Thymus (tissue), 11 donors: ENCODE measurements around the gene MAP4. TPM values are rescaled to one million over a fixed set of nuclear protein-coding genes. Genes with fewer than 3 reads are reported as not detected.

Experiments
- DNase-seq, 9 donors: peaks; one replicate each; pipeline ENCODE4 v3.0.0-alpha.2; 2013; ENCODE audit warnings: low spot score in 9 of 9, low read depth in 6 of 9, missing footprints in 1 of 9
- H3K27ac ChIP-seq, 2 donors: one replicate each; pipeline ENCODE4 v1.5.1; 2013; ENCODE audit warnings: control low read depth in 1 of 2, low read depth in 1 of 2, low read length in 1 of 2, mild to moderate bottlenecking in 1 of 2, moderate library complexity in 1 of 2
- H3K27me3 ChIP-seq, 2 donors: one replicate each; pipeline ENCODE4 v1.5.1; 2013; ENCODE audit warnings: low read length in 1 of 2; ENCODE audit not compliant: control insufficient read depth in 2 of 2, insufficient read depth in 1 of 2
- H3K36me3 ChIP-seq, 2 donors: one replicate each; pipeline ENCODE4 v1.5.1; 2013; ENCODE audit warnings: low read length in 1 of 2, mild to moderate bottlenecking in 1 of 2, moderate library complexity in 1 of 2; ENCODE audit not compliant: control insufficient read depth in 2 of 2, insufficient read depth in 2 of 2
- H3K4me1 ChIP-seq, 2 donors: one replicate each; pipeline ENCODE4 v1.5.1; 2013; ENCODE audit warnings: low read length in 2 of 2; ENCODE audit not compliant: control insufficient read depth in 2 of 2, insufficient read depth in 2 of 2
- H3K4me3 ChIP-seq, 2 donors: one replicate each; pipeline ENCODE4 v1.5.1; 2013; ENCODE audit warnings: low read length in 2 of 2, control low read depth in 1 of 2, mild to moderate bottlenecking in 1 of 2
- H3K9me3 ChIP-seq, 2 donors: one replicate each; pipeline ENCODE4 v1.5.1; 2013; ENCODE audit warnings: low read length in 1 of 2, mild to moderate bottlenecking in 1 of 2; ENCODE audit not compliant: control insufficient read depth in 2 of 2, insufficient read depth in 1 of 2
- WGBS: extraction: QIAGEN DNeasy Blood & Tissue Kit; methylation state at CpG from one replicate; pipeline ENCODE4 v1.1.7; 2013; 5-methylcytosine and 5-hydroxymethylcytosine counted together
- polyA plus RNA-seq: library from polyadenylated mRNA; stranded (reverse); fragments of 200-250 nt; gene quantifications from one replicate; pipeline ENCODE4 v1.2.3, GENCODE V29; 2013
- total RNA-seq: library from RNA; stranded (reverse); fragments of 120-200 nt; gene quantifications from one replicate; pipeline ENCODE4 v1.2.4, GENCODE V29; 2013
- donor health status: healthy.

The MAP4 gene
- total and polyA plus RNA-seq, 2 donors = 22.3 to 49.8 TPM

DNA sequence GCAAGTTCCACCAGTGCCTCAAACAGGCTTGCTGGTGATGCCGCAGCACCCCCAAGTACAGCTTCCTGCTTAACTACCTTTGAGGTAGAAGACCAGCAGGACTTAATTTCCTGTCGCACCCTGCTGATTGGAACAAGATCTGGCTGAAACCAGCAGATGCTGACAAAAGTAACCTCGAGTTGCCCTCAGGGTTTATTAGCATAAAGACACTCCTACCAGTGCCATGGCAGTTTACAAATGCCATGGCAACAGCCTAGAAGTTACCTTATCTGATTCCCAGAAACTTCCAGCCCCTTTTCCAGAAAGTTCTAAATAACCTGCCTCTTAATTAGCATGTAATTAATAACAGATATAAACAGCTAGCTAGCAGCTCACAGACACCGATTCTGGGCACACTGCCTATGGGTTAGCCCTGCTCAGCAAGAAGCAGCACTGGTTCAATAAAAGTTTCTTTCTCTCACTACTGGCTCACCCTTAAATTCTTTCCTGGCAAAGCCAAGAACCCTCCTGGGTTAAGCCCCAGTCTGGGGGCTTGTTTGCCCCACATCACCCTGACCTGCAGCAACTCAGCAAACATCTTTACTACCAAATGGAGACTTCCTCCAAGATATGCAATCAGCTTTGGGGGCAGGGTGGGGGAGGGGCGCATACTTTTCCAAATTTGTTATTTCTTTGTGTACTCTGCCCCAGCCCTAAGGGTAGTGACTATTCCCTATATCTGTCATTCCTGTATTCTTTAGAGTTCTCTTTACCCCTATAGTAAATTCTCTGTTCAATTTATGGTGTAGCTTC, 54.2 kb downstream of the MAP4 start:
- H3K4me1 ChIP-seq = peaks cover 9% of the 10 kb centered on the region in 2 donors
- 60% methylated on average over 5 of the region's 5 CpGs for WGBS
- no peaks in the 10 kb centered on the region for H3K9me3 ChIP-seq
- H3K27me3 ChIP-seq = no peaks in the 10 kb centered on the region
- H3K27ac ChIP-seq = no peak overlapping the region
- H3K36me3 ChIP-seq = no peaks in the 10 kb centered on the region
- H3K4me3 ChIP-seq = no peak overlapping the region
- DNase-seq = peak in 6 of 9 donors; percentile 7 to 51 (median 18)

DNA sequence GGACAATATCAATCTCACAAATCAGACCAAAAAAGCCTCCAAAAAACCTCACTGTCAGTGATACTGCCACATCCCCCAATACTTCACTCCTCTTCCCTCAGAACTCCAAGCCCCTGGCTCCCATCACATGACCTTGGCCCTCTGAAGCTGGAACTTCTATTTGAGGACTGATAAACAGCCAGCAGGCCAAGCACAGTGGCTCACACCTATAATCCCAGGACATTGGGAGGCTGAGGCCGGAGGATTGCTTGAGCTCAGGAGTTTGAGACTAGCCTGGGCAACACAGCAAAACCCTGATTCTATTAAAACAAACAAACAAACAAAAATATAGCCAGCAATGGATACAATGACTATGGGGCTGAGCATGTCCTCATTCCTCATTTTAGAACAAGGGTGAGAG, 55.2 kb downstream of the MAP4 start:
- no peak for DNase-seq
- peaks cover 9% of the 10 kb centered on the region in 2 donors for H3K4me1 ChIP-seq
- no peak overlapping the region for H3K4me3 ChIP-seq
- H3K9me3 ChIP-seq = no peaks in the 10 kb centered on the region
- no peaks in the 10 kb centered on the region for H3K27me3 ChIP-seq
- H3K27ac ChIP-seq = no peak overlapping the region
- no peaks in the 10 kb centered on the region for H3K36me3 ChIP-seq
- 97% methylated on average over 1 of the region's 1 CpG for WGBS

DNA sequence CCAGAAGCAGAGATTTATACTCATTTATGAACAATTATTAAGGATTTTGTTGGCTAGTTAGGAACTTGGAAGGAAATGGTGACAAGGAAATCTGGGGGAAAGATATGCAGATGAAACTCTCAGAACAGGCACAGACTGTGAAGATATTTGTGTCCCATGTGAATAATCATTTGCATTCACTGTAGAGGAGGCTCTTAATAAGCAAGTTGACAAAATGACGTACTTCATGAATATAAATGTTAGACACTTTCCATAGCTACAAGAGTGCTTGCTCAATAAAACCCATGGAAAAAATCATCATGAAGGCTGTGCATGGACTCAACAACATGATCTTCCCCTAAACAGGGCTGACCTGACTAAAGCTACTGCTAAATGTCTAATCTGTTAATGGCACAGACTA, 59.7 kb downstream of the MAP4 start:
- H3K4me3 ChIP-seq = no peak overlapping the region
- H3K27ac ChIP-seq = no peak overlapping the region
- peaks cover 1% of the 10 kb centered on the region in 2 donors for H3K4me1 ChIP-seq
- no peaks in the 10 kb centered on the region for H3K36me3 ChIP-seq
- 100% methylated on average over 1 of the region's 1 CpG for WGBS
- no peaks in the 10 kb centered on the region for H3K9me3 ChIP-seq
- no peak for DNase-seq
- no peaks in the 10 kb centered on the region for H3K27me3 ChIP-seq

DNA sequence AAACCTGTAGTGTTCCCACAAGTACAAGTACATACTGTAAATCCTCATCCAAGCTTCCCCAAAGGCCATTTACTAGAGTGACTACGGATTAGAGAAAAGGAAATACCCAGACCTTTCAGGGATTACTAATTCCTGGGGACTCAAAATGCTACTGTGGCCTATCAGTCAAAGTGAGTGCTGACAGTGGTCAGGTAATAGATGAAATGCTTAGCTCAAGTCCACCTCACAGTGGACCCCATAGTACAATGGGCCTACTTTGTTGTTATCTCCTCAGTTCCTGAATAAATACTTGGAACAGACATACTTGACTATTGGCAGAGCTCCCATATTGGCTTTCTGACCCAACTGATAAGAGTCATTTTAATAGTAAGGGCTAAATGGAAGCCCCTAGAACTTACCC, 61.6 kb downstream of the MAP4 start:
- no peaks in the 10 kb centered on the region for H3K36me3 ChIP-seq
- H3K27me3 ChIP-seq = no peaks in the 10 kb centered on the region
- H3K4me1 ChIP-seq = no peaks in the 10 kb centered on the region
- H3K4me3 ChIP-seq = no peak overlapping the region
- 98% methylated on average over 1 of the region's 1 CpG for WGBS
- H3K27ac ChIP-seq = no peak overlapping the region
- DNase-seq = no peak
- no peaks in the 10 kb centered on the region for H3K9me3 ChIP-seq

DNA sequence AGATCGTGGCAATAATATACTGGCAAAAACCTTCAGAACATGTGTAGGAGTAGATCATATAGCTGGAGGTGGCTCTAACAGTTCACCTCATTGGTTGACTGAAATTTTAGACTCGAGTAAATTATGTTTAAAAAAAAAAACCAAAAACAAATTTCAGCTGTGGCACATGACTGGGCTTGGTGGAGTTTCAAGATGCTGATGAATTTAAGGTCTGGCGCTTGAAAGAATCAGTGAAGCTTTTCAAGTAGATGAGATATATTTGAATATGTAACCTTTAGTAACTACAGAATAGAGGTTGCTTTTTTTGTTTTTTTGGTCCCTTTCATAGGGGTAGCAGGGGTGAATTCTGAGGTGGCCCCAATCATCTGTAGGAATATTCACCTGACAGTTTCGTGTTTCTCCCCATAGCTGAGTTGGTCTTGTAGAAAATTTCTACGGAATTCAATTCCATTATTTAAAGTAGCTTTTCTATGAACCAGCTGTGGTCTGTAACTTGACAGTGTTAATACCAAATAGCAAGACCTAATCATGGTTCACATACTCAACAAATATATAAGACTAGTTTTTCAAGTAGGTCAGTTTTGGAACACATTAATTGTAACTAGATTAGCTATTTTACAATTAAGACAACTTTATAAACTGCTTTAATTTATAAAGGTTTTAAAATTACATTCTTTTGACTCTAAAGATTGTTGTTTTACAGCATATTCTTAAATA, 65.6 kb downstream of the MAP4 start:
- Histone ChIP-seq H3K27ac (no peak overlapping the region), H3K9me3 (peaks cover 0 to 5% of the 10 kb centered on the region in 2 donors), H3K36me3 (no peaks in the 10 kb centered on the region), H3K27me3 (no peaks in the 10 kb centered on the region), H3K4me1 (no peaks in the 10 kb centered on the region), H3K4me3 (no peak overlapping the region)
- 93% methylated on average over 5 of the region's 5 CpGs for WGBS
- no peak for DNase-seq

DNA sequence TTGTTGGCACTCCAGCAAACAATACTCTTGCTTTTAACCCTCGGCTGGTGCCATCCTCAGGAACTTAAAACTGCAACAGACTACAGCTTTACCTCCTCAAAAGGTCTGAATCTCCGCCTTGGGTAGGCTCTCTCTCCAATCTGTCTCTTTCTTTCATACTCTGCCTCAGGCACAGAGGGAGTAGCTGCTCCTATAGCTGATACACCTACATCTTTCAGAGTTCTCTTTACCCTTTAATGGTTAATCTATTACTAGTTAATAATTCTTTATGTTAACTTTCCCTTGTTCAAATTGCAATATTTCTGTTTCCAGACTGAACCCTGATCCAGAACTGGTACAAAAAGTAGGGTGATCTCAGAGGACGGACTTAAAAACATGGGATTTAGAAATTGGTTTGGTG, 66.2 kb downstream of the MAP4 start:
- Histone ChIP-seq H3K4me1 (no peaks in the 10 kb centered on the region), H3K9me3 (peaks cover 0 to 5% of the 10 kb centered on the region in 2 donors), H3K4me3 (no peak overlapping the region), H3K36me3 (no peaks in the 10 kb centered on the region), H3K27me3 (no peaks in the 10 kb centered on the region), H3K27ac (no peak overlapping the region)
- DNase-seq = no peak
- WGBS = 98% methylated on average over 3 of the region's 3 CpGs

DNA sequence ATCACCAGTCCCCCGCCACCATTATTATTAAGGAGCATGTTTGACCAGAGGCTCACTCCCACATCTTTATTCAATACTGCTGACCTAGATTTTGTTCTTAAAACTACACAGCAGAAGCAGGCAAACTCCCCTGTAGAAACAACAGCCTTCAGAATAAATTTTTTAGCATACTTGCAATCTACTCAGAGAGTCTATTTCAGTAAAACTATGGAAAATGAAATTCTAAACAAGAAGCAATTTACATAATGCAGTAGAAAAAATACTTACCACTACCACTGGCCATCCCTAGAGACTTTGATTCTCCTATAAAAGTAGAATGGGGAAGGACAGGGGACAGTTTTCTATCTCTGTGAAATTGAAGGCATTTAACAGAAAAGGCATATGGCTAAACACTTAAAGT, 76.0 kb downstream of the MAP4 start:
- no peak overlapping the region for H3K27ac ChIP-seq
- no peaks in the 10 kb centered on the region for H3K36me3 ChIP-seq
- no peaks in the 10 kb centered on the region for H3K4me1 ChIP-seq
- H3K9me3 ChIP-seq = no peaks in the 10 kb centered on the region
- WGBS = 100% methylated on average over 1 of the region's 1 CpG
- DNase-seq = no peak
- H3K27me3 ChIP-seq = no peaks in the 10 kb centered on the region
- H3K4me3 ChIP-seq = no peak overlapping the region

DNA sequence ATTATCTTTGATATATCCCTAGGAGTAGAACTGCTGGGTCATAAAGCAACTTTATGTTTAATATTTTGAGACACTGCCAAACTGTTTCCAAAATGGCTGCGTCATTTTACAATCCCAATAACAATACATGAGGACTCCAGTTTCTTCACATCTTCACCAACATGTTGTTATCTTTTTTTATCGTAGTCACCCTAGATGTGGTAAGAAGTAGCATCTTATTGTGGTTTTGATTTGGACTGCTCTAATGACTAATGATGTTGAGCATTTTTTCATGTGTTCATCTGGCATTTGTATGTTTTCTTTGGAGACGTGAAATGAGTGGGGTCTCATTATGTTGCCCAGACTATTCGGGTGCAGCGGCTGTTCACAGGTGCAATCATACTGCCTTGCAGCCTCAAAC, 83.8 kb downstream of the MAP4 start:
- Histone ChIP-seq H3K36me3 (peaks cover 5% of the 10 kb centered on the region in 2 donors), H3K9me3 (no peaks in the 10 kb centered on the region), H3K4me1 (no peaks in the 10 kb centered on the region), H3K27me3 (no peaks in the 10 kb centered on the region), H3K27ac (no peak overlapping the region), H3K4me3 (no peak overlapping the region)
- DNase-seq = no peak
- WGBS = 84% methylated on average over 5 of the region's 5 CpGs

DNA sequence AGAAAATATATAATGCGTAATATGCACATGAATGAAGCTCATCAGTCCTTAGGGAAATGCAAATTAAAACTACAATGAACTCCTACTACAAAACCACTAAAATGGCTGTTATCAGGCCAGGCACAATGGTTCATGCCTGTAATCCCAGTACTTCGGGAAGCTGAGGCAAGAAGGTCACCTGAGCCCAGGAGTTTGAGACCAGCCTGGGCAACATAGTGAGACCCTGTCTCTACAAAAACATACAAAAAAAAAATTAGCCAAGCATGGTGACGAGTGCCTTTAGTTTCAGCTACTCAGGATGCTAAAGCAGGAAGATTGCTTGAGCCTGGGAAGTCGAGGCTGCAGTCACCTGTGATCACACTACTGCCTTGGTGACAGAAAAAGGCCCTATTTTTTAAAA, 85.2 kb downstream of the MAP4 start:
- DNase-seq = no peak
- Histone ChIP-seq H3K36me3 (peaks cover 10 to 16% of the 10 kb centered on the region in 2 donors), H3K4me1 (no peaks in the 10 kb centered on the region), H3K27ac (no peak overlapping the region), H3K4me3 (no peak overlapping the region), H3K9me3 (no peaks in the 10 kb centered on the region), H3K27me3 (no peaks in the 10 kb centered on the region)
- WGBS = 99% methylated on average over 4 of the region's 4 CpGs
